ENCODE measurements around the gene IRF2BP2. TPM values are rescaled to one million over a fixed set of nuclear protein-coding genes. Genes with fewer than 3 reads are reported as not detected.

Gene IRF2BP2
- total and polyA plus RNA-seq, 2 experiments from 2014 or later = 68.2 to 135 TPM

GRCh38 chr1:234613128-234613875, 3.3 kb upstream of the IRF2BP2 start:
- Histone ChIP-seq H3K27ac (peak overlapping the region; percentile 99), H3K9me3 (ENCODE audit: low read depth) (no peaks in the 10 kb centered on the region), H3K27me3 (no peaks in the 10 kb centered on the region), H3K79me2 (peaks cover 5% of the 10 kb centered on the region), H2AFZ (no peak overlapping the region), H3K4me1 (ENCODE audit: insufficient read depth) (peaks cover 56% of the 10 kb centered on the region), H3K4me3 (no peak overlapping the region), H3K4me2 (peak overlapping the region; percentile 65), H3K36me3 (replicated peaks; ENCODE audit: insufficient read depth, low read depth) (no peaks in the 10 kb centered on the region), H4K20me1 (ENCODE audit: insufficient read depth, poor library complexity, severe bottlenecking) (no peaks in the 10 kb centered on the region), H3K9me2 (replicated peaks; ENCODE audit: insufficient read depth) (no peaks in the 10 kb centered on the region)
- WGBS (ENCODE audit: low lambda C conversion rate, missing lambda C conversion rate) = 25% methylated on average over 12 of the region's 12 CpGs
- DNase-seq (ENCODE audit: low spot score) = peak; percentile 66
- no peak for TF ChIP-seq CTCF (IDR thresholded peaks at IDR 0.05; ENCODE audit: poor library complexity)
- no peak for TF ChIP-seq EZH2phosphoT487 (IDR thresholded peaks at IDR 0.05; ENCODE audit: low read depth, severe bottlenecking, unreplicated experiment)
- no peak for TF ChIP-seq EZH2 (IDR thresholded peaks at IDR 0.05; ENCODE audit: borderline replicate concordance)

GRCh38 chr1:234612352-234613127, 2.6 kb upstream of the IRF2BP2 start:
- Histone ChIP-seq H4K20me1 (ENCODE audit: insufficient read depth, poor library complexity, severe bottlenecking) (no peaks in the 10 kb centered on the region), H3K79me2 (peaks cover 13% of the 10 kb centered on the region), H3K36me3 (replicated peaks; ENCODE audit: insufficient read depth, low read depth) (no peaks in the 10 kb centered on the region), H3K9me2 (replicated peaks; ENCODE audit: insufficient read depth) (no peaks in the 10 kb centered on the region), H2AFZ (no peak overlapping the region), H3K9me3 (ENCODE audit: low read depth) (no peaks in the 10 kb centered on the region), H3K27ac (peak overlapping the region; percentile 99), H3K4me3 (no peak overlapping the region), H3K27me3 (no peaks in the 10 kb centered on the region), H3K4me2 (peak overlapping the region; percentile 94), H3K4me1 (ENCODE audit: insufficient read depth) (peaks cover 49% of the 10 kb centered on the region)
- TF ChIP-seq EZH2phosphoT487 (IDR thresholded peaks at IDR 0.05; ENCODE audit: low read depth, severe bottlenecking, unreplicated experiment) (no peak), EZH2 (IDR thresholded peaks at IDR 0.05; ENCODE audit: borderline replicate concordance) (no peak), CTCF (IDR thresholded peaks at IDR 0.05; ENCODE audit: poor library complexity) (no peak)
- peak; percentile 97 for DNase-seq (ENCODE audit: low spot score)
- WGBS (ENCODE audit: low lambda C conversion rate, missing lambda C conversion rate) = 6% methylated on average over 20 of the region's 20 CpGs

- H3K4me3 ChIP-seq = no peak overlapping the region
Measured at GRCh38 chr1:234611847-234612351, 1.9 kb upstream of the IRF2BP2 start.

More at GRCh38 chr1:234611847-234612351, 1.9 kb upstream of the IRF2BP2 start:
- Histone ChIP-seq H3K36me3 (replicated peaks; ENCODE audit: insufficient read depth, low read depth) (no peaks in the 10 kb centered on the region), H3K27me3 (no peaks in the 10 kb centered on the region), H2AFZ (no peak overlapping the region), H3K9me2 (replicated peaks; ENCODE audit: insufficient read depth) (no peaks in the 10 kb centered on the region), H3K27ac (peak overlapping the region; percentile 99), H4K20me1 (ENCODE audit: insufficient read depth, poor library complexity, severe bottlenecking) (peaks cover 5% of the 10 kb centered on the region), H3K9me3 (ENCODE audit: low read depth) (no peaks in the 10 kb centered on the region), H3K79me2 (peaks cover 19% of the 10 kb centered on the region), H3K4me2 (peak overlapping the region; percentile 94), H3K4me1 (ENCODE audit: insufficient read depth) (peaks cover 43% of the 10 kb centered on the region)
- 61% methylated on average over 7 of the region's 7 CpGs for WGBS (ENCODE audit: low lambda C conversion rate, missing lambda C conversion rate)
- no peak for TF ChIP-seq CTCF (IDR thresholded peaks at IDR 0.05; ENCODE audit: poor library complexity)
- peak; percentile 72 for DNase-seq (ENCODE audit: low spot score)
